ENCODE data around the gene SPPL2A. TPM values are rescaled to one million over a fixed set of nuclear protein-coding genes. Genes with fewer than 3 reads are reported as not detected.
"Not testable (repeated sequence)": the region's sequence is repeated elsewhere in the genome, so short reads cannot be mapped to it uniquely, and the experiment has no call there.

The SPPL2A gene
- 116 TPM for total RNA-seq
- long read RNA-seq, full-length matches to known transcripts, result 21 of 40 reads
- long read RNA-seq, partial matches to known transcripts, result 1 of 40 reads
- long read RNA-seq, other reads (novel, unspliced or antisense), result 18 of 40 reads

- intact Hi-C loops (cut with DNase I), result loop anchor here (1.0 to 5.0 kb wide), 3 partner anchors 53 to 112 kb away; partner anchors contain the start of gene TRPM7
- DNase-seq (ENCODE audit: low spot score), result peak; percentile 95
These were observed at the start of gene SPPL2A for GRCh38 chr15:50765195-50765967. SPPL2A (minus strand) TSS chr15:50765706; CDS start chr15:50765533, 173 bp downstream.

- intact Hi-C loops (cut with DNase I), result no loop called here
- no peak for DNase-seq (ENCODE audit: low spot score)
These were observed 49.1 kb upstream of the SPPL2A start for GRCh38 chr15:50814634-50815033.

GRCh38 chr15:50813865-50814264 lies 48.4 kb upstream of the SPPL2A start:
- intact Hi-C loops (cut with DNase I), result no loop called here
- DNase-seq (ENCODE audit: low spot score), result no peak

GRCh38 chr15:50813089-50813488 lies 47.6 kb upstream of the SPPL2A start:
- intact Hi-C loops (cut with DNase I), result no loop called here
- no peak for DNase-seq (ENCODE audit: low spot score)

GRCh38 chr15:50812181-50812506 lies 46.6 kb upstream of the SPPL2A start:
- DNase-seq (ENCODE audit: low spot score); intact Hi-C loops (cut with DNase I): not testable (repeated sequence)

DNA sequence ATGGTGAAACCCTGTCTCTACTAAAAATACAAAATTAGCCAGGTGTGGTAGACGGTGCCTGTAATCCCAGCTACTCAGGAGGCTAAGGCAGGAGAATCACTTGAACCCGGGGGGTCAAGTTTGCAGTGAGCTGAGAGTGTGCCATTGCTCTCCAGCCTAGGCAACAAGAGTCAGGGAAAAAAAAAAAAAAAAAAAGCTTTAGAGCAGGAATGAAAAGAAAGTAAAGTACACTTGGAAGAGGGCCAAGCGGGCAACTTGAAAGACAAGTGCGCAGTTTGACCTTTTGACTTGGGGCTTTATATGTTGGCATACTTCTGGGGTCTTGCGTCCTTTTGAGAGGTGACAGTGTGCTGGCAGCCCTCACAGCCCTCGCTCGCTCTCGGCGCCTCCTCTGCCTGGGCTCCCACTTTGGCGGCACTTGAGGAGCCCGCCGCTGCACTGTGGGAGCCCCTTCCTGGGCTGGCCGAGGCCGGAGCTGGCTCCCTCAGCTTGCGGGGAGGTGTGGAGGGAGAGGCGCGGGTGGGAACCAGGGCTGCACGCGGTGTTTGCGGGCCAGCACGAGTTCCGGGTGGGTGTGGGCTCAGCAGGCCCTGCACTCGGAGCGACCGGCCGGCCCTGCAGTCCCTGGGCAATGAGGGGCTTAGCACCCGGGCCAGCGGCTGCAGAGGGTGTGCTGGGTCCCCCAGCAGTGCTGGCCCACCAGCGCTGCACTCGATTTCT lies 46.1 kb upstream of the SPPL2A start:
- intact Hi-C loops (cut with DNase I); DNase-seq (ENCODE audit: low spot score): not testable (repeated sequence)

DNA sequence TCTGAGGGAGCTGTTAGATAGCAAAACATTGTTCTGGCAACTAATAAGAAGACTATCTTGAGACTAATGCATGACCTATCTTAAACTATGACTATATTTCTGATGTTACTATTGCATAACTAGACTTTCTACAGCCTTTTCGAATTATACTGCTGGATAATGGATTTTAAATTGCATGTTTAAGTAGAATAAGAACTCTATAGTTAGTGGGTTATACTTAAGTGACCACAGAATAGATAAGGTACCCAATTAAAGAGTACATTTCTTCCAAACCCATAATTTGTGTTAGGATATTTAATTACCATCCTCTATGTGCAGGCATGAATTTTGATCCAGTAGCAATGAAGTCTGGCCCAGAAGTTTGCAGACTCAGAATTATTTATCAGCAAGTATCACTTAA lies 44.6 kb upstream of the SPPL2A start:
- intact Hi-C loops (cut with DNase I), result no loop called here
- DNase-seq (ENCODE audit: low spot score), result no peak

GRCh38 chr15:50808728-50809127 lies 43.2 kb upstream of the SPPL2A start:
- no peak for DNase-seq (ENCODE audit: low spot score)
- intact Hi-C loops (cut with DNase I), result no loop called here

GRCh38 chr15:50803479-50804180 lies 38.1 kb upstream of the SPPL2A start:
- intact Hi-C loops (cut with DNase I), result no loop called here

DNA sequence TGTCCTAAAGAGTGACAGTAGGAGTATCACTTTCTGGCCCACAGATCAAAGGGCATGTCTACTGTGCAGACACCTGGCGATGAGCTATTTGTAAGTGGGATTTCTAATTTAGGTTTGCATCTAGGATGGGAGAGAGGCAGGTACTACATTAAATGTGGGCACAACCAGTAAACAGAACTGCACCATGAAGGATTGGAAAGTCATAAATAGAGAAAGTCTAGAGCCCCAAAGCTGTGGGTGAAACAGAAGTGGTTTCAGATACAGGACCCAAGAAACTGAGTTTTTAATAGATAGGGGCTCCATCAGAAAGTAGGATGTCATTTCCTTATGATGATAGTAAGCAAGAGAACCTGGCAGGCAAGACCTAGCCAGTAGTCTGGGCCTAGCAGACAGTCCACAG lies 35.2 kb upstream of the SPPL2A start:
- intact Hi-C loops (cut with DNase I), result no loop called here
- no peak for DNase-seq (ENCODE audit: low spot score)

More at GRCh38 chr15:50803479-50804180, 38.1 kb upstream of the SPPL2A start:
- DNase-seq (ENCODE audit: low spot score), result no peak

DNA sequence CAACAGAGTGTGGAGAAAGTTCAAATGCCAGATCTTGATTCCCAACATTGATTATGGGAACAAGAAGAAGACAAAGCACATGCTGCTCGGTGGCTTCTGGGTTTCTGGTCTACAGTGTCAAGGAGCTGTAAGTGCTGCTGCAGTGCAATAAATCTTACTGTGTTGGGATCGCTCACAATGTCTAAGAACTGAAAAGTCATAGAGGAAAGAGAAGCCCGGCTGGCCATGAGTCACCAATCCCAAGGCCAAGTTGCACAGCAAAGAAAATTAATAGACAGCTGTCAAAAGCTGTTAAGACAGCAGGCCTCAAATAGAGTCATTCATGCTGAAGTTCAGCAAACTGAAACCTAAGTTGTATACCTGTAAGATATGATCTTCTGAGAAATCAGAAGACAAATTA lies 33.2 kb upstream of the SPPL2A start:
- intact Hi-C loops (cut with DNase I), result no loop called here
- DNase-seq (ENCODE audit: low spot score), result no peak

DNA sequence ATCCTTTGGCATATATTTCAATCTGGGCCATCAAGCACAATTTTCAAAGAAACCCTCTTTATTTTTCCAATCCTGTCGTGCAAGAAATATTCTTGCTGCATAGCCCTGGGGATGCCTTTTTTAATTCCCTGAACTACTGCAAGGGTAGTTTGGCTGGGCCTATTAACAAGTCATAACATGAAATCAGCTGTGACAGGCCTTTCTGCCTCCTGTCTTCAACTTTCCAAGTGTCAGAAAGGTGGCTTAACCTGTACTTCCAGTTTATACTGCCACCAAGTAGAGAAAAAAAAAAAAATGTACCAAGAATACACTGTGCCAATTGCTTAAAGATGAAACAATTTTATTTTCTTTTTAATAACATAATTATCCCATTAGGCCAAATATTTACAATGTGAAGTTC lies 32.4 kb upstream of the SPPL2A start:
- intact Hi-C loops (cut with DNase I), result no loop called here
- DNase-seq (ENCODE audit: low spot score), result no peak

GRCh38 chr15:50791486-50791885 lies 26.0 kb upstream of the SPPL2A start:
- DNase-seq (ENCODE audit: low spot score), result no peak
- intact Hi-C loops (cut with DNase I), result no loop called here

GRCh38 chr15:50790778-50791453 lies 25.4 kb upstream of the SPPL2A start:
- DNase-seq (ENCODE audit: low spot score), result no peak
- intact Hi-C loops (cut with DNase I), result no loop called here

DNA sequence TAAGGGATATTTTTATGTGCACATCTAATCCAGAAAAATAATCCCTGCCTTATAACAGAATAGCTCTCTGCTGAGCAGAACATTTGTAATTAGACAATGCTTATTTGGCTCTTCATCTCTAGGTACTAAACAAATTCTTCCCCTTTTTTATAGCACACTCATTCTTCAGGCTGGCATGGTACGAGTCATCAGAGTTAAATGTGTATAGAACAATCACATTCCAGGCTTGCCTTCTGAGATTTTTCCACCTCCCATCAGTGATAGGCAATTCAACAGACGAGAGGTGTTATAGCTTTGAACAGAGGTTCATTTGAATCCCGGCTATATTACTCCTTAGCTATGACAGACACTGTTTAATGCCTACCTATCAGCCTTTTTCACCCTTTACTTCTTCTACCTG lies 21.4 kb upstream of the SPPL2A start:
- no peak for DNase-seq (ENCODE audit: low spot score)
- intact Hi-C loops (cut with DNase I), result no loop called here

- intact Hi-C loops (cut with DNase I), result no loop called here
- no peak for DNase-seq (ENCODE audit: low spot score)
These were observed 20.9 kb upstream of the SPPL2A start for GRCh38 chr15:50786438-50786837.

- no peak for DNase-seq (ENCODE audit: low spot score)
- intact Hi-C loops (cut with DNase I), result no loop called here
These were observed 18.4 kb upstream of the SPPL2A start for GRCh38 chr15:50783895-50784294.

- DNase-seq (ENCODE audit: low spot score), result no peak
- intact Hi-C loops (cut with DNase I), result no loop called here
These were observed 17.9 kb upstream of the SPPL2A start for GRCh38 chr15:50783411-50783810.

DNA sequence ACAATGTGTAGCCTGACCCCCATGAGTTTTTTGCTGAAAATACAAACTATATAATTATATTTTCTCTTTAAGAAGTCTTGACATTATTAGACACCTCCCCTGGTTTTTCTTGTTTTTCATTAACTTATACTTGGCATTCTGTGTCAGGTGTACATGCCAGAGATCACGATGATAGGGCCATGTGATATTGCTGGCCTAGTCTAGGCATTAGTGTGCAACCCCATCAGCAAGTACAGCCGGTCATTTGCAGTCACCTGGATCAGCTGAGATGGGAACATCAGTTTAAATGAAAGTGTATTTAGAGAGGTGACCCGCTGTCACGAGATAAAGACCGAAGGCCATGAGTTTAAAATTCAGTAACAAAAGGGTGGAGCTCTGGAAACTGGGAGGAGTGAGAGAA lies 12.6 kb upstream of the SPPL2A start:
- no peak for DNase-seq (ENCODE audit: low spot score)
- intact Hi-C loops (cut with DNase I), result no loop called here

DNA sequence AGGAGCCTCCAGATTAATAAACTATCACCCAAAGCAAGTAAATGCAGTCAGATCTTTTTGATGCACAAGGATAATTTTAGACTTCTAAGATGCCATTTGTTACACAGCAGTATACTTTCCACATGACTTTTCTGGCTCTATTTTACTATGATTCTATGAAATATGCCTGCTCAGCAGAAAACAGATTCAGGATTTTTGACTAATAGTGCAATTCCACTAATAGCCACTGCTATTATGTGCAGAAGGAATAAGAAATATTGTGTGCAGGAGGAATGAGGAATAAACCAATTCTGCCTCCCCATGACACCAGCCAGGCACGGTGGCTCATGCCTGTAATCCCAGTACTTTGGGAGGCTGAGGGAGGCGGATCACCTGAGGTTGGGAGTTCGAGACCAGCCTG lies 11.5 kb upstream of the SPPL2A start:
- DNase-seq (ENCODE audit: low spot score), result no peak
- intact Hi-C loops (cut with DNase I), result no loop called here
